ENCODE data around the gene DBN1.

Gene DBN1

DNA sequence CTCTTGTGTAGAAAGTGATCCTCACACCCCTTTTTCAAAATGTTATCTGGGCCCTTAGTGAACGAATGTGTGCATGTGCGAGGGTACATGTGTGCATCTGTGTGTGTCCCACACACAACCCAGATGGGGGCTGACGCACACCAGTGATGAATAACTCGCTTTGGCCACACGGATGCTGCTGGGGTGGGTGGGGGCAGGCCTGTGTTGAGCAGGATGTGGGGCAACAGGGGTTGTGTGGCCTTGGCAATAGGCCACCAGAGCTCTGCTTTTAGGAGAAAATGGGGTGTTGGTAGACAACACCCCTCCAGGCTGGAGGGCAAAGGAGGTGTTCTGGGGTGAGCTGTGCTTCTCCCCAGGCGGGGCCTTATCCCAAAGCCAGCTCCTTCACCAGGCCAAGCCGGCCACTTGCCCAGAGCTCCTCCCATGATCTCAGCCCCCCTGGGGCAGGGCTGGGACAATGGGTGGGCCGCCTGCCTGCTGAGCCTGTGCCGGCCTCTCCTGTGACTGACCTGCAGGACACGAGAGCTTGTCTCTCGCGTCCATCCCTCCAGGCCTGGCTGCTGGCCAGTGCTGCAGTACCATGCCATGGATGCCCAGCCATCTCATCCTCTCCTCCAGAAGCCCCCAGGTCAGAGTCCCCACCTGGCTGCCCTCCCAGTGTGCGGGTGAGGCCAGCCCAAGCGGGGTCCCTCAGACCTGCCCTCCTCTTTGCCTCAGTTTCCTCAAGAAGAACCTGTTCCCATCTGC is 1.7 kb downstream of the DBN1 start:
- peak overlapping the region; percentile 69 for H3K27ac ChIP-seq (ENCODE audit: poor library complexity, severe bottlenecking)
- DNase-seq (ENCODE audit: low spot score) (no peak), ATAC-seq (ENCODE audit: low read depth) (no peak)
- TF ChIP-seq, protein P1, sequence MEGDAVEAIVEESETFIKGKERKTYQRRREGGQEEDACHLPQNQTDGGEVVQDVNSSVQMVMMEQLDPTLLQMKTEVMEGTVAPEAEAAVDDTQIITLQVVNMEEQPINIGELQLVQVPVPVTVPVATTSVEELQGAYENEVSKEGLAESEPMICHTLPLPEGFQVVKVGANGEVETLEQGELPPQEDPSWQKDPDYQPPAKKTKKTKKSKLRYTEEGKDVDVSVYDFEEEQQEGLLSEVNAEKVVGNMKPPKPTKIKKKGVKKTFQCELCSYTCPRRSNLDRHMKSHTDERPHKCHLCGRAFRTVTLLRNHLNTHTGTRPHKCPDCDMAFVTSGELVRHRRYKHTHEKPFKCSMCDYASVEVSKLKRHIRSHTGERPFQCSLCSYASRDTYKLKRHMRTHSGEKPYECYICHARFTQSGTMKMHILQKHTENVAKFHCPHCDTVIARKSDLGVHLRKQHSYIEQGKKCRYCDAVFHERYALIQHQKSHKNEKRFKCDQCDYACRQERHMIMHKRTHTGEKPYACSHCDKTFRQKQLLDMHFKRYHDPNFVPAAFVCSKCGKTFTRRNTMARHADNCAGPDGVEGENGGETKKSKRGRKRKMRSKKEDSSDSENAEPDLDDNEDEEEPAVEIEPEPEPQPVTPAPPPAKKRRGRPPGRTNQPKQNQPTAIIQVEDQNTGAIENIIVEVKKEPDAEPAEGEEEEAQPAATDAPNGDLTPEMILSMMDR (IDR thresholded peaks at IDR 0.05; ENCODE audit: poor library complexity, severe bottlenecking): no peak
- H3K36me3 ChIP-seq (ENCODE audit: low read depth): peaks cover 24% of the 10 kb centered on the region
- peaks cover 15% of the 10 kb centered on the region for H3K4me1 ChIP-seq (ENCODE audit: insufficient read depth, poor library complexity, severe bottlenecking)
- H3K27me3 ChIP-seq (ENCODE audit: insufficient read depth, poor library complexity, severe bottlenecking): no peaks in the 10 kb centered on the region
- no peaks in the 10 kb centered on the region for H3K9me3 ChIP-seq (ENCODE audit: severe bottlenecking)
- peak overlapping the region; percentile 97 for H3K4me3 ChIP-seq (ENCODE audit: severe bottlenecking)

GRCh38 chr5:177470759-177471536 is 2.5 kb downstream of the DBN1 start:
- TF ChIP-seq, protein P1 (IDR thresholded peaks at IDR 0.05; ENCODE audit: poor library complexity, severe bottlenecking): no peak
- no peak for DNase-seq (ENCODE audit: low spot score)
- H3K36me3 ChIP-seq (ENCODE audit: low read depth): peaks cover 32% of the 10 kb centered on the region
- H3K27me3 ChIP-seq (ENCODE audit: insufficient read depth, poor library complexity, severe bottlenecking): no peaks in the 10 kb centered on the region
- H3K9me3 ChIP-seq (ENCODE audit: severe bottlenecking): no peaks in the 10 kb centered on the region
- no peak for ATAC-seq (ENCODE audit: low read depth)
- peaks cover 15% of the 10 kb centered on the region for H3K4me1 ChIP-seq (ENCODE audit: insufficient read depth, poor library complexity, severe bottlenecking)
- H3K27ac ChIP-seq (ENCODE audit: poor library complexity, severe bottlenecking): peak overlapping the region; percentile 69
- H3K4me3 ChIP-seq (ENCODE audit: severe bottlenecking): no peak overlapping the region

GRCh38 chr5:177469750-177470525 is 3.5 kb downstream of the DBN1 start:
- DNase-seq (ENCODE audit: low spot score) (no peak), ATAC-seq (ENCODE audit: low read depth) (no peak)
- H3K9me3 ChIP-seq (ENCODE audit: severe bottlenecking): no peaks in the 10 kb centered on the region
- no peaks in the 10 kb centered on the region for H3K27me3 ChIP-seq (ENCODE audit: insufficient read depth, poor library complexity, severe bottlenecking)
- peaks cover 15% of the 10 kb centered on the region for H3K4me1 ChIP-seq (ENCODE audit: insufficient read depth, poor library complexity, severe bottlenecking)
- TF ChIP-seq, protein P1 (IDR thresholded peaks at IDR 0.05; ENCODE audit: poor library complexity, severe bottlenecking): no peak
- peaks cover 43% of the 10 kb centered on the region for H3K36me3 ChIP-seq (ENCODE audit: low read depth)
- no peak overlapping the region for H3K4me3 ChIP-seq (ENCODE audit: severe bottlenecking)
- peak overlapping the region; percentile 69 for H3K27ac ChIP-seq (ENCODE audit: poor library complexity, severe bottlenecking)

GRCh38 chr5:177468685-177469628 is 4.5 kb downstream of the DBN1 start:
- H3K27ac ChIP-seq (ENCODE audit: poor library complexity, severe bottlenecking): peak overlapping the region; percentile 69
- ATAC-seq (ENCODE audit: low read depth): peak; percentile 8; the same call in 1 of the 3 replicates
- no peak for DNase-seq (ENCODE audit: low spot score)
- no peaks in the 10 kb centered on the region for H3K9me3 ChIP-seq (ENCODE audit: severe bottlenecking)
- H3K36me3 ChIP-seq (ENCODE audit: low read depth): peaks cover 52% of the 10 kb centered on the region
- peaks cover 15% of the 10 kb centered on the region for H3K4me1 ChIP-seq (ENCODE audit: insufficient read depth, poor library complexity, severe bottlenecking)
- no peak overlapping the region for H3K4me3 ChIP-seq (ENCODE audit: severe bottlenecking)
- no peaks in the 10 kb centered on the region for H3K27me3 ChIP-seq (ENCODE audit: insufficient read depth, poor library complexity, severe bottlenecking)
- TF ChIP-seq, protein P1 (IDR thresholded peaks at IDR 0.05; ENCODE audit: poor library complexity, severe bottlenecking): no peak

All from RWPE2 (cell line).